ENCODE results near the gene PSMD5.

The PSMD5 gene

GRCh38 chr9:120855827-120856670, 13.3 kb upstream of the PSMD5 start:
- Histone ChIP-seq H4K20me1 (ENCODE audit: control insufficient read depth, insufficient read depth, low read depth, low read length) (no peaks in the 10 kb centered on the region), H3K27ac (ENCODE audit: low read depth, low read length) (no peak overlapping the region), H3K4me3 (ENCODE audit: low read length) (no peak overlapping the region), H3K4me1 (ENCODE audit: control insufficient read depth, low read length) (no peaks in the 10 kb centered on the region), H3K9me3 (ENCODE audit: control insufficient read depth, insufficient read depth, low read length) (no peaks in the 10 kb centered on the region), H3K27me3 (ENCODE audit: control insufficient read depth, low read length) (no peaks in the 10 kb centered on the region), H3K36me3 (ENCODE audit: control insufficient read depth, low read length) (peaks cover 79% of the 10 kb centered on the region), H3K79me2 (ENCODE audit: control insufficient read depth, low read length) (no peaks in the 10 kb centered on the region), H3K4me2 (ENCODE audit: low read length) (no peak overlapping the region), H3K9me2 (replicated peaks; ENCODE audit: control insufficient read depth, low read length) (no peaks in the 10 kb centered on the region), H3F3A (ENCODE audit: control insufficient read depth, insufficient read depth) (peaks cover 7% of the 10 kb centered on the region)
- TF ChIP-seq, protein P1, sequence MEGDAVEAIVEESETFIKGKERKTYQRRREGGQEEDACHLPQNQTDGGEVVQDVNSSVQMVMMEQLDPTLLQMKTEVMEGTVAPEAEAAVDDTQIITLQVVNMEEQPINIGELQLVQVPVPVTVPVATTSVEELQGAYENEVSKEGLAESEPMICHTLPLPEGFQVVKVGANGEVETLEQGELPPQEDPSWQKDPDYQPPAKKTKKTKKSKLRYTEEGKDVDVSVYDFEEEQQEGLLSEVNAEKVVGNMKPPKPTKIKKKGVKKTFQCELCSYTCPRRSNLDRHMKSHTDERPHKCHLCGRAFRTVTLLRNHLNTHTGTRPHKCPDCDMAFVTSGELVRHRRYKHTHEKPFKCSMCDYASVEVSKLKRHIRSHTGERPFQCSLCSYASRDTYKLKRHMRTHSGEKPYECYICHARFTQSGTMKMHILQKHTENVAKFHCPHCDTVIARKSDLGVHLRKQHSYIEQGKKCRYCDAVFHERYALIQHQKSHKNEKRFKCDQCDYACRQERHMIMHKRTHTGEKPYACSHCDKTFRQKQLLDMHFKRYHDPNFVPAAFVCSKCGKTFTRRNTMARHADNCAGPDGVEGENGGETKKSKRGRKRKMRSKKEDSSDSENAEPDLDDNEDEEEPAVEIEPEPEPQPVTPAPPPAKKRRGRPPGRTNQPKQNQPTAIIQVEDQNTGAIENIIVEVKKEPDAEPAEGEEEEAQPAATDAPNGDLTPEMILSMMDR (IDR thresholded peaks at IDR 0.05; ENCODE audit: low read depth, low read length, poor library complexity, severe bottlenecking), result no peak
- no peak for TF ChIP-seq EZH2phosphoT487 (IDR thresholded peaks at IDR 0.05; ENCODE audit: borderline replicate concordance, low read length)

DNA sequence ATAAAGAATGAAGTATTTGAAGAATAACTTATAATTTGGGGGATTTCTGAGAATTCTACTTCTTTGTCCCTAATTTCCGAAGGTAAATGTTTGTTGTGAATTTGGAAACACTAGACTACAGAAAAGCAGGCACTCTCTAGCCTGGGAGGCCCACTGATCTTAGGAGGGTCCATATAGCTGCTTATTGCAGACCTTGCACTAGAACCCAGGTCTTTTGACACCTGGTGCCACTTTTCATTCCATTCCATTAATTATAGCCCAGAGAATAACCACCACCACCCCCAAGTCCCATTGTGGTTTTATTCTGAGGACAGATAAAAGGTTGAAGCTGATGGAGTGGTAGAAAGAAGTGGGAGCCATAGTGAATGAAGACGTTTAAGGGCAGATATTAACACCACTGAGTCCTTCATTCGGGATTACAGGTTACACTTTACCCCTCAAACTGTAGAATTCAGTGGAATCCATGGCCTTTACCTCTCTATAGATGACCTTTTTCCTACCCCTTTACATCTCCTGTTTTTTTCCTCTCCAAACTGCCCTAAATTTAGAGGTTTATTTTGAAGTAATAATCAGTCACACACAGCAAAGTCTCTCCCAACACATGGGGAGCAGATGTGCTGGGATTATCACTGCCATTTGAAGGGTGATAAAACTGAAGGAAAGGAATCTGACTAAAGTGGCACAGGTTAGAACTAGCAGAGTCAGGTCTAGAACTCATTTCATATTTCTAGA, 12.0 kb upstream of the PSMD5 start:
- H3F3A ChIP-seq (ENCODE audit: control insufficient read depth, insufficient read depth), result peaks cover 7% of the 10 kb centered on the region
- H3K36me3 ChIP-seq (ENCODE audit: control insufficient read depth, low read length), result peaks cover 66% of the 10 kb centered on the region
- no peaks in the 10 kb centered on the region for H3K9me3 ChIP-seq (ENCODE audit: control insufficient read depth, insufficient read depth, low read length)
- H3K27me3 ChIP-seq (ENCODE audit: control insufficient read depth, low read length), result no peaks in the 10 kb centered on the region
- no peaks in the 10 kb centered on the region for H3K4me1 ChIP-seq (ENCODE audit: control insufficient read depth, low read length)
- H3K4me3 ChIP-seq (ENCODE audit: low read length), result no peak overlapping the region
- H3K27ac ChIP-seq (ENCODE audit: low read depth, low read length), result no peak overlapping the region
- H3K9me2 ChIP-seq (replicated peaks; ENCODE audit: control insufficient read depth, low read length), result no peaks in the 10 kb centered on the region
- no peak overlapping the region for H3K4me2 ChIP-seq (ENCODE audit: low read length)
- no peaks in the 10 kb centered on the region for H3K79me2 ChIP-seq (ENCODE audit: control insufficient read depth, low read length)
- H4K20me1 ChIP-seq (ENCODE audit: control insufficient read depth, insufficient read depth, low read depth, low read length), result no peaks in the 10 kb centered on the region
- TF ChIP-seq, protein P1 (IDR thresholded peaks at IDR 0.05; ENCODE audit: low read depth, low read length, poor library complexity, severe bottlenecking), result no peak
- no peak for TF ChIP-seq EZH2phosphoT487 (IDR thresholded peaks at IDR 0.05; ENCODE audit: borderline replicate concordance, low read length)

GRCh38 chr9:120853198-120853597, 10.5 kb upstream of the PSMD5 start:
- H3K79me2 ChIP-seq (ENCODE audit: control insufficient read depth, low read length), result no peaks in the 10 kb centered on the region
- H3K4me2 ChIP-seq (ENCODE audit: low read length), result no peak overlapping the region
- H3K9me2 ChIP-seq (replicated peaks; ENCODE audit: control insufficient read depth, low read length), result no peaks in the 10 kb centered on the region
- H4K20me1 ChIP-seq (ENCODE audit: control insufficient read depth, insufficient read depth, low read depth, low read length), result no peaks in the 10 kb centered on the region
- peaks cover 55% of the 10 kb centered on the region for H3K36me3 ChIP-seq (ENCODE audit: control insufficient read depth, low read length)
- H3K9me3 ChIP-seq (ENCODE audit: control insufficient read depth, insufficient read depth, low read length), result no peaks in the 10 kb centered on the region
- H3K4me1 ChIP-seq (ENCODE audit: control insufficient read depth, low read length), result no peaks in the 10 kb centered on the region
- TF ChIP-seq, protein P1 (IDR thresholded peaks at IDR 0.05; ENCODE audit: low read depth, low read length, poor library complexity, severe bottlenecking), result no peak
- TF ChIP-seq EZH2phosphoT487 (IDR thresholded peaks at IDR 0.05; ENCODE audit: borderline replicate concordance, low read length), result no peak
- H3K27me3 ChIP-seq (ENCODE audit: control insufficient read depth, low read length), result no peaks in the 10 kb centered on the region
- no peak overlapping the region for H3K4me3 ChIP-seq (ENCODE audit: low read length)
- peaks cover 7% of the 10 kb centered on the region for H3F3A ChIP-seq (ENCODE audit: control insufficient read depth, insufficient read depth)
- H3K27ac ChIP-seq (ENCODE audit: low read depth, low read length), result no peak overlapping the region
